Mucosa of rectum (tissue), 2 donors: ENCODE data around the gene ITGB5.
"Not testable (repeated sequence)": the region's sequence is repeated elsewhere in the genome, so short reads cannot be mapped to it uniquely, and the experiment has no call there.

ENCODE experiments used
- H3K27ac ChIP-seq, 2 donors: one replicate each; pipeline ENCODE4 v1.7.0; 2013; ENCODE audit warnings: inconsistent platforms in 2 of 2, low read depth in 2 of 2, low read length in 2 of 2
- H3K27me3 ChIP-seq, 2 donors: one replicate each; pipeline ENCODE4 v1.7.0; 2013; ENCODE audit warnings: low read length in 2 of 2; ENCODE audit not compliant: control insufficient read depth in 2 of 2, insufficient read depth in 2 of 2
- H3K36me3 ChIP-seq, 2 donors: one replicate each; pipeline ENCODE4 v1.7.0; 2013; ENCODE audit warnings: low read length in 2 of 2; ENCODE audit not compliant: control insufficient read depth in 2 of 2, insufficient read depth in 2 of 2
- H3K4me1 ChIP-seq, 2 donors: one replicate each; pipeline ENCODE4 v1.7.0; 2013; ENCODE audit warnings: low read length in 2 of 2, mild to moderate bottlenecking in 1 of 2; ENCODE audit not compliant: control insufficient read depth in 2 of 2, insufficient read depth in 2 of 2
- H3K4me3 ChIP-seq, 2 donors: one replicate each; pipeline ENCODE4 v1.7.0; 2013; ENCODE audit warnings: low read length in 2 of 2
- H3K9ac ChIP-seq, 2 donors: one replicate each; pipeline ENCODE4 v1.7.0; 2013; ENCODE audit warnings: low read length in 2 of 2, low read depth in 1 of 2, mild to moderate bottlenecking in 1 of 2
- H3K9me3 ChIP-seq, 2 donors: one replicate each; pipeline ENCODE4 v1.7.0; 2013; ENCODE audit warnings: low read length in 2 of 2; ENCODE audit not compliant: control insufficient read depth in 2 of 2
- donor health status: healthy.
- donor health status: Normal muscosa, but diverticular disease.

Gene ITGB5

DNA sequence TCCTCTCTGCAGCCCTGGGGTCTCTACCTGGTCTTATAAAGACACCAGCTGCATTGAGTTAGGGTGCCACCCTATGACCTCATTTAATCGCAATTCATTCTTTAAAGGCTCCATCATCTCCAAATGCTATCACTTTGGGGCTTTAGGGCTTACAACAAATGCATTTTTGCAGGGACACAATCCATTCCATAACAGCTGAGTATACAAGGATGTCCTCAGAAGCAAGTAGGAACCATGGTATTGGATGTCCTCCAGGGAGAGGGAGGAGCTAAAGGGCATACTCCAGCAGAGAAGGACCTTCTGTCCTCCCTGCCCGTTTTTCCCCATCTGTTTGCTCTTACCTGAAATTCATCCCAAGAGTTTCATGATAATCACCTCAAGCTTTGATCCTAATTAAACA is 126.6 kb downstream of the ITGB5 start:
- Histone ChIP-seq H3K4me3 (no peak overlapping the region), H3K27me3 (no peaks in the 10 kb centered on the region), H3K4me1 (peaks cover 0 to 2% of the 10 kb centered on the region in 2 donors), H3K9me3 (no peaks in the 10 kb centered on the region), H3K9ac (no peak overlapping the region), H3K36me3 (peaks cover 13 to 24% of the 10 kb centered on the region in 2 donors), H3K27ac (no peak overlapping the region)

DNA sequence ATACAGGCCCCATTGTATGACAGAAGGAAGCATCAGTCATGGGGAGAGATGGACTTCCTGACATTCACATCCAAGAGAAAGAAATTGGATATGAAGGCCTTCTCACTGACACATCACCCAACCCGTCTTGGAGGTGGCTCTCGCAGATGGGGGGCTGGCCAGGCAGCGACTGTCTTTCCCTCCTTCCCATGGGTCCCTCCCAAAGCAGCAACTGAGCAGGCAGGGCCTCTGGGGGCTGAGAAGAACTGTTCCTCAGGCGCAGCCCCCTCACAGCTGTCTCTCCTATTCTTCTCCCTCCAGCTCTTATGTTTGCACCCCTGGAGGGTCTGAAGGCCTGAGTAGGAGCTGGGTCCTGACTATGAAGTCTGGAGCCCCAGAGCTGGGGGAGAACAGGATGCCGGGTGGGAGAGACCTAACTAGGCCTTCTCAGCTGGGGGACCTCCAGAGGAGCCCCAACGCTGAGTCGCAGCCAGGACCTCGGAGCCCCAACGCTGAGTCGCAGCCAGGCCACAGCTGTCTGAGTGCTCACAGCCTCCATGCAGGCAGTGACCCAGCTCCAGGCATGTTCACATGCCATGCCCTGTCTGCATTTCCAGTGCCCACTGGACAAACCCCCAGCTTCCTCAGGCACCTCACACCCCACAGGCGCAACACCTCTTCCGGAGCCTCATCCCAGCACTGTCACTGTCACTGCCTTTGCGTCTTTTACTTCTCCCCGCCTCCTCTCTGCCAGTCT is 127.3 kb downstream of the ITGB5 start:
- no peak overlapping the region for H3K27ac ChIP-seq
- H3K9me3 ChIP-seq, result no peaks in the 10 kb centered on the region
- no peaks in the 10 kb centered on the region for H3K27me3 ChIP-seq
- peaks cover 6 to 16% of the 10 kb centered on the region in 2 donors for H3K36me3 ChIP-seq
- H3K4me1 ChIP-seq, result peaks cover 0 to 2% of the 10 kb centered on the region in 2 donors
- H3K4me3 ChIP-seq, result no peak overlapping the region
- H3K9ac ChIP-seq, result no peak overlapping the region

DNA sequence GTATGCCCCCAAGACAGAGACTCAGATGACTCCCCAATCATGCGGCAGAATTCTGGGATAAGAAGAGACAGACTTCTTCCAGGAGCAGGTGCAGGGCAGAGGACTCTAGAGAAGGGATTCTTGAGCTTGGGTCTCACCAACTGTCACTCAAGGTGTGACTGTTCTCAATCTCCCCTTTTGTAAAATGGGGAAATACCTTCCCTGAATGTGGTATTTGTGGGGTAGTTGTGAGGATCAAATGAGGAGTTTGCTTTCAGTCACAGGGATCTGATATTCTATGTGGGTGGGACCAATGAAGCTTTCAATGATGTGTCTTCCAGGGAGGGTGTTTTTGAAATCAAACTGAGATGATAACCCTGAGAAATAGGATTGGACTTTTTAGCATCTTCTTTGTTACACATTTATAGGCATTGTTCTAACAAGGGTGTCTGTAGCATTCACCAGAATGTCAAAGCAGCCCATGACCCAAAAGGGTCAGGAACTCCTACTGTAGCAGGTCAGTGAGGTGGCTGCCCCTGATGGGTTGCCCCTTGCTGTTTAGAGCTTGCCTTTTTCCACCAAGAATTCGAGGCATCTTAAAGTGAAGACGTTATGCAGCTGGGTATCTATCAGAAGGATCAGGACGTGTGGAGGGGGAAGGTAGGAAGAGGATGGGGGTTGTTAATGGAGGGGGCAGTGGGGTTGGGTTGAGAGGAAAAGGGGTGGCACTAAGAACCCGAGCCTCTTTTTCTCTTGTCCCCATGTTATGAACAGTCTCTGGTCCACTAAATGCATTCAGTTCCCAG is 128.1 kb downstream of the ITGB5 start:
- no peak overlapping the region for H3K4me3 ChIP-seq
- peaks cover 0 to 2% of the 10 kb centered on the region in 2 donors for H3K4me1 ChIP-seq
- H3K27me3 ChIP-seq, result no peaks in the 10 kb centered on the region
- H3K27ac ChIP-seq, result no peak overlapping the region
- no peak overlapping the region for H3K9ac ChIP-seq
- peaks cover 5 to 10% of the 10 kb centered on the region in 2 donors for H3K36me3 ChIP-seq
- H3K9me3 ChIP-seq, result no peaks in the 10 kb centered on the region

DNA sequence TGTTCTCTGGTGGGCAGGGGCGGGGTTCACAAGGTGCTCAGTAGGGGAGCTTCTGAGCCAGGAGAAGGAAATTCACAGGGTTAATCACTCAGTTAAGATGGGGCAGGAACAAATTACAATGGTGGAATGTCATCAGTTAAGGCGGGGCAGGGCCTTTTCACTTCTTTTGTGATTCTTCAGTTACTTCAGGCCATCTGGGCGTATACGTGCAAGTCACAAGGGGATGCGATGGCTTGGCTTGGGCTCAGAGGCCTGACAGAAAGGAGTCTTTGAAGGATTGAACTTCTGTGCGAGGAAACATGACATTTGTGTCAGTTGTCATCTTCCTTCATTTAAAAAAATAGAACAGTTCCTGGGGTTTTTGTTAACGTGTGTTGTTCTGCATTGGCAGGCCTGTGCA is 129.2 kb downstream of the ITGB5 start:
- H3K9ac ChIP-seq, H3K36me3 ChIP-seq, H3K9me3 ChIP-seq, H3K27me3 ChIP-seq, H3K4me1 ChIP-seq, H3K4me3 ChIP-seq, H3K27ac ChIP-seq: not testable (repeated sequence)

DNA sequence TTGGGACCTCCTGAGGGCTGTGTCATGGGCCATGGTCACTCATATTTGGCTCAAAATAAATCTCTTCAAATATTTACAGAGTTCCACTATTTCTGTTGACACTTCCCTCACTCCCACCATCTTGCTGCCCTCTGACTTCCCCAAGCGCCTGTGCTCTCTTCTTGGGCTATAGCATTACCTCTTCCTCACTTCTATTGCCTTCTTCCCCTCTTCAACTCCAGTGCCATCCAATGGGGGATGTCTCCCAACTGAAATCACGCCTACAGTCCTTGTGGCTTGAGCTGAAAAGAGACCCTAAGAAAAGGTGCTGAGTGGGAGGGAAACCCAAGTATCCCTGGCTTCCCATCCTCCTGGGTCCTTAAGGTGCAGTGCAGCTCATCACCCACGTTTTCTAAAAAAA is 135.1 kb downstream of the ITGB5 start:
- H3K9ac ChIP-seq, result no peak overlapping the region
- H3K27me3 ChIP-seq, result no peaks in the 10 kb centered on the region
- H3K9me3 ChIP-seq, result no peaks in the 10 kb centered on the region
- H3K27ac ChIP-seq, result no peak overlapping the region
- no peaks in the 10 kb centered on the region for H3K4me1 ChIP-seq
- no peaks in the 10 kb centered on the region for H3K36me3 ChIP-seq
- no peak overlapping the region for H3K4me3 ChIP-seq

DNA sequence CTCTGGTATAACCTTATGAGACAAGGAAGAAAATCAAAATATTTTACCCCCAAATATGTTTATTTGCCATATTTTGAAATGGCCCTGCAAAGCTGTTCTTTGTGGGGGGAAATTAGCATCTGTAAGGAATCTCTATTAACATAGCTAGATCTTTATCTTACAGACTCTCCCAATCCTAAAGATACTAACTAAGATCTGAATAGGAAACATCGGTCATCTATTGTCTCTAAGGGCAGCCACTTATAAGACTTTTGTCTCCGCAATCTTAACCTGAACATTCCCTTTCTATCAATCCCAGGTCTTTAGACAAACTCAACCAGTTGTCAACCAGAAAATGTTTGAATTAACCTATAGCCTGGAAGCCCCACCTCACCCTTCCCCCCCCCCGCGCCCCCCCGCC is 135.7 kb downstream of the ITGB5 start:
- H3K4me1 ChIP-seq, result no peaks in the 10 kb centered on the region
- no peaks in the 10 kb centered on the region for H3K27me3 ChIP-seq
- peaks cover 0 to 2% of the 10 kb centered on the region in 2 donors for H3K36me3 ChIP-seq
- H3K27ac ChIP-seq, result no peak overlapping the region
- H3K4me3 ChIP-seq, result no peak overlapping the region
- H3K9me3 ChIP-seq, result no peaks in the 10 kb centered on the region
- no peak overlapping the region for H3K9ac ChIP-seq

DNA sequence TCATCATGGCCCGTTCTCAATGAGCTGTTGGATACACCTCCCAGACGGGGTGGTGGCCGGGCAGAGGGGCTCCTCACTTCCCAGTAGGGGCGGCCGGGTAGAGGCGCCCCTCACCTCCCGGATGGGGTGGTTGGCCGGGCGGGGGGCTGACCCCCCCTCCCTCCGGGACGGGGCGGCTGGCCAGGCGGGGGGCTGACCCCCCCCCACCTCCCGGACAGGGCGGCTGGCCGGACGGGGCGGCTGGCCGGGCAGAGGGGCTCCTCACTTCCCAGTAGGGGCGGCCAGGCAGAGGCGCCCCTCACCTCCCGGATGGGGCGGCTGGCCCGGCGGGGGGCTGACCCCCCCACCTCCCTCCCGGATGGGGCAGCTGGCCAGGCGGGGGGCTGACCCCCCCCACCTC is 137.3 kb downstream of the ITGB5 start:
- not testable (repeated sequence) for H3K36me3 ChIP-seq, H3K9ac ChIP-seq, H3K27ac ChIP-seq, H3K4me1 ChIP-seq, H3K4me3 ChIP-seq, H3K27me3 ChIP-seq, H3K9me3 ChIP-seq

DNA sequence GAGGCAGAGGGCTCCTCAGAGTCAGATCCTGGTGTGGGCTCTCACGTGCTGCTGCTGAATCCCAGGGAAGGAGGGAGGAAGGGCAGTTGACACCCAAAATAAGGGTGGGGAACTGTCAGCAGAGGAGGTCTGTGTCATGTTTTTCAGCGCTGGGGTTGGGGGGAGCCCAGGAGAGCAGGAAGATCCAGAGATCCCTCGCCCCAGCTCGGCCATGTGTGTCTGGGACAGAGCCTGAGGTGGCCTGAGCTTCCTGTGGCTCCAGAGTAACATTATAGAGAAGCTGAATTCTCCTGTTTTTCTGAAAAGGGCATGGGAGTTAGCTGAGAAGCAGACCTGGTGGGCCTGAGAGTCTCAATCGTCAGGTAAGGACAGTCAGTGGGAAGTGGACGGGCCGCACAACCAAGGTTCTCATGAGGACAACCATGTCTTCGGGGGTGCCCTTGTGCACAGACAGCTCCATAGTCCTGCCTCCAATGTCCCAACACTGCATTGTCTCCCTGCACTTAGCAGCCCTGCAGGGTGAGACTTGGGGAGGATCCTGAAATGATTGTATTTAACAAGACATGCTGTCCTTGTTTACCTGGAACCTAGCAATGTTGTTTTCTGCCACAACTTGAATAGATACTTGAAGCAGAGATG is 138.5 kb downstream of the ITGB5 start:
- no peak overlapping the region for H3K4me3 ChIP-seq

DNA sequence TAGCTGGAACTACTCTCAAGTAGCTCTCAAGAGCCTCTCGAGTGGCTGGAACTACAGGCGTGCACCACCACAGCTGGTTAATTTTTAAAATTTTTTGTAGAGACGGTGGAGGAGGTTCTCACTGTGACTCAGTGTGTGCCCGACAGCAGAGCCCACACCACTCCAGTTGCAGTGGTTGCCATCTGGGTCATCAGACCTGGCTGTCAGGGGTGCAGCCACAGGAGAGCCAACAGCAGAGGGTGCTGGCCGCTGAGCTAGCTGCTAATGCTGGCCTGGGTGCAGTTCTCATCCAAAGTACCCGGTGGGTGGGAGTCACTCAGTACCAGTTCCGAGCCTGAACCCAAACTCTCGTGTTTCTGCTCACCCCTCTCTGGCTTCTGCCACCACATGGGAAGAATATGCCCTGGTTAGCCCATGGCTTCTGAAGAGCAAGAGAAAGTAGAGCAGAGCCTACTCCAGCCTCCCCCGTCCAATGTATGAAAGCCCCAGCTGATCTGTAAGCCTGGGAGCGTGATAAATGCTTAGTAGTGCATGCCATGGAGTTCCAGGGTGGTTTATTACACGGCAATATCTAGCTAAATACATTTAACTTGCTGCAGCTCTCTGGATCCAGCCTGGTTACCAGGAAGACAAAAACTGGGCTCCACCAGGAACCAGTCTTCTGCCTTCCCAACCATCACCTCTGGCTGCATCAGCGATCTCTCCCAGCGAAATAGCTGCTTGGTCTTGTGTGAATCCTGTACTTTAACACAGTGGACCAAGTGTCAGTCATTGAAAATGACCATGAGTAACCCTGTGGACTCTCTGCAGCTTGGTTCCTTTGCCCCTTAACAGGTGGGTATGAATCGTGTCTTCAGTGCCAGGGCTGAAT is 139.8 kb downstream of the ITGB5 start:
- peaks cover 18 to 24% of the 10 kb centered on the region in 2 donors for H3K36me3 ChIP-seq
- H3K27me3 ChIP-seq, result no peaks in the 10 kb centered on the region
- no peak overlapping the region for H3K27ac ChIP-seq
- H3K4me1 ChIP-seq, result no peaks in the 10 kb centered on the region
- H3K9me3 ChIP-seq, result no peaks in the 10 kb centered on the region
- H3K4me3 ChIP-seq, result no peak overlapping the region
- H3K9ac ChIP-seq, result no peak overlapping the region

More for the DNA sequence above, 138.5 kb downstream of the ITGB5 start:
- Histone ChIP-seq H3K36me3 (peaks cover 14 to 19% of the 10 kb centered on the region in 2 donors), H3K27ac (no peak overlapping the region), H3K9ac (no peak overlapping the region), H3K9me3 (no peaks in the 10 kb centered on the region), H3K4me1 (no peaks in the 10 kb centered on the region), H3K27me3 (no peaks in the 10 kb centered on the region)
